Neutrophil (primary cell): ENCODE measurements around the gene TOMM40.
"Not testable (repeated sequence)": the region's sequence is repeated elsewhere in the genome, so short reads cannot be mapped to it uniquely, and the experiment has no call there.

Experiments
- H3K27ac ChIP-seq: fragments of 200-600 bp; sonication (generic); 2 replicates; pipeline ENCODE4 v1.5.1; 2016; ENCODE audit warnings: mild to moderate bottlenecking, moderate library complexity
- H3K27me3 ChIP-seq: fragments of 200-600 bp; sonication (generic); 2 replicates; pipeline ENCODE4 v1.6.0; 2016; ENCODE audit warnings: mild to moderate bottlenecking
- H3K36me3 ChIP-seq: fragments of 200-600 bp; sonication (generic); 2 replicates; pipeline ENCODE4 v1.5.1; 2017
- H3K4me1 ChIP-seq, 2 experiments: fragments of 200-600 bp in 1 of 2; sonication (generic) in 1 of 2; 1 replicate in 1 of 2; 2 replicates in 1 of 2; pipeline versions ENCODE4 v1.5.1 to v1.6.1; 2013 to 2016; ENCODE audit warnings: low read depth in 1 of 2, low read length in 1 of 2, mild to moderate bottlenecking in 1 of 2, moderate library complexity in 1 of 2; ENCODE audit not compliant: control insufficient read depth in 1 of 2, insufficient read depth in 1 of 2
- H3K4me3 ChIP-seq, 2 experiments: fragments of 200-600 bp in 1 of 2; sonication (generic) in 1 of 2; 1 replicate in 1 of 2; 2 replicates in 1 of 2; pipeline ENCODE4 v1.5.1; 2013 to 2016; ENCODE audit warnings: low read depth in 1 of 2, low read length in 1 of 2, mild to moderate bottlenecking in 1 of 2, moderate library complexity in 1 of 2
- H3K9me3 ChIP-seq: fragments of 200-600 bp; sonication (generic); 2 replicates; pipeline ENCODE4 v1.5.1; 2016
- CTCF ChIP-seq: fragments of 200-600 bp; sonication (generic); IDR thresholded peaks from 2 replicates; pipeline ENCODE4 v1.5.1; 2016; ENCODE audit warnings: antibody characterized with exemption

Gene TOMM40

GRCh38 chr19:44882063-44882462 is 9.0 kb upstream of the TOMM40 start:
- no peak for TF ChIP-seq CTCF

GRCh38 chr19:44882619-44883397 is 8.2 kb upstream of the TOMM40 start:
- not testable (repeated sequence) for H3K4me1 ChIP-seq, H3K9me3 ChIP-seq, H3K27me3 ChIP-seq, H3K27ac ChIP-seq, H3K4me3 ChIP-seq
- H3K36me3 ChIP-seq, result peaks cover 45% of the 10 kb centered on the region

More at GRCh38 chr19:44882063-44882462, 9.0 kb upstream of the TOMM40 start:
- Histone ChIP-seq H3K27me3 (no peaks in the 10 kb centered on the region), H3K4me1 (no peaks in the 10 kb centered on the region), H3K36me3 (peaks cover 51% of the 10 kb centered on the region), H3K9me3 (no peaks in the 10 kb centered on the region), H3K27ac (no peak overlapping the region), H3K4me3 (no peak overlapping the region)

GRCh38 chr19:44883922-44884321 is 7.1 kb upstream of the TOMM40 start:
- H3K27me3 ChIP-seq, result no peaks in the 10 kb centered on the region
- no peaks in the 10 kb centered on the region for H3K9me3 ChIP-seq
- TF ChIP-seq CTCF, result no peak
- no peak overlapping the region for H3K27ac ChIP-seq
- H3K4me3 ChIP-seq, result no peak overlapping the region
- no peaks in the 10 kb centered on the region for H3K4me1 ChIP-seq
- H3K36me3 ChIP-seq, result peaks cover 40% of the 10 kb centered on the region

- Histone ChIP-seq H3K4me3 (no peak overlapping the region), H3K36me3 (peaks cover 34% of the 10 kb centered on the region), H3K27me3 (no peaks in the 10 kb centered on the region), H3K9me3 (no peaks in the 10 kb centered on the region), H3K27ac (no peak overlapping the region), H3K4me1 (peaks cover 0 to 1% of the 10 kb centered on the region in 2 experiments)
- TF ChIP-seq CTCF, result no peak
These were observed 6.5 kb upstream of the TOMM40 start for GRCh38 chr19:44884566-44884965.

- H3K27me3 ChIP-seq, result no peaks in the 10 kb centered on the region
- no peaks in the 10 kb centered on the region for H3K9me3 ChIP-seq
- no peak overlapping the region for H3K4me3 ChIP-seq
- no peak for TF ChIP-seq CTCF
- H3K27ac ChIP-seq, result no peak overlapping the region
- H3K36me3 ChIP-seq, result peaks cover 28% of the 10 kb centered on the region
- H3K4me1 ChIP-seq, result peaks cover 8 to 9% of the 10 kb centered on the region in 2 experiments
These were observed 4.9 kb upstream of the TOMM40 start for GRCh38 chr19:44886141-44886540.

GRCh38 chr19:44887648-44888047 is 3.4 kb upstream of the TOMM40 start:
- Histone ChIP-seq H3K27me3 (no peaks in the 10 kb centered on the region), H3K4me1 (peaks cover 16 to 20% of the 10 kb centered on the region in 2 experiments), H3K4me3 (no peak overlapping the region), H3K9me3 (no peaks in the 10 kb centered on the region), H3K36me3 (peaks cover 28% of the 10 kb centered on the region), H3K27ac (no peak overlapping the region)
- TF ChIP-seq CTCF, result no peak

- H3K9me3 ChIP-seq, H3K27me3 ChIP-seq, H3K27ac ChIP-seq, H3K4me3 ChIP-seq: not testable (repeated sequence)
- peaks cover 28% of the 10 kb centered on the region for H3K36me3 ChIP-seq
- H3K4me1 ChIP-seq, result peaks cover 16 to 20% of the 10 kb centered on the region in 2 experiments
These were observed 2.7 kb upstream of the TOMM40 start for GRCh38 chr19:44888335-44888734.
